Amygdala (tissue), 56 donors: Measurements from ENCODE around the gene HCLS1.
A peak's percentile ranks its signal among the peaks of the same experiment; 100 is the strongest.
"Not testable (repeated sequence)": the region's sequence is repeated elsewhere in the genome, so short reads cannot be mapped to it uniquely, and the experiment has no call there.

Experiments
- DNase-seq, 56 donors: peaks; one replicate each; lab custom pipeline; 2025; lab: John Stamatoyannopoulos, UW

The HCLS1 gene

GRCh38 chr3:121601212-121601812, 59.4 kb downstream of the HCLS1 start:
- no peak for DNase-seq

DNA sequence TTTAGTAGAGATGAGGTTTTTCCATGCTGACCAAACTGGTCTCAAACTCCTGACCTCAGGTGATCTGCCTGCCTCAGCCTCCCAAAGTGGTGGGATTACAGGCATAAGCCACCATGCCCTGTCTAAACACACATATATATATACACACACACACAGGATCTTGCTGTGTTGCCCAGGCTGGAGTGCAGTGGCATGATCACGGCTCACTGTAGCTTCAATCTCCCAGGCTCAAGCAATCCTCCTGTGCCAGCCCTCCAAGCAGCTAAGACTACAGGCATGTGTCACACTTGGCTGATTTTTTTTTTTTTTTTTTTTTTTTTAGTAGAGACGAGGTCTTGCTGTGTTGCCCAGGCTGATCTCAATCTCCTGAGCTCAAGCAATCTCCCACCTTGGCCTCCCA, 60.8 kb downstream of the HCLS1 start:
- DNase-seq = not testable (repeated sequence)

DNA sequence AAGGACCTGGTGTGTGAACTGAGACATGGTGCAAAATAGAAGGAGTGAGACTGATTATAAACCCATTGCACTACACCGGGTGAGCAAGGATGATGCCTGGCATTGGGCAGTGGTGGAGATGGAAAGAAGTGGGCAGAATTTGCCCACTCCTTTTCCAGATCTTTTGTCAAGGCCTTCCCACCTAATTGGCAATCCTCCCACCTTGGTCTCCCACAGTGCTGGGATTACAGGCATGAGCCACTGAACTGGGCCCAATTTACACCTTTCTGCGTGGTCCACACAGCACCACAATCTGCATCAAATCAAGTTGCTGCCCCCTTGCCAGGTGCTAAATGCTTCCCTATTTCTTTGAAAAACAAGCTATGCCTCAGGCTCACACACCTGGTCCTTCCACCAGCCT, 62.1 kb downstream of the HCLS1 start:
- DNase-seq = no peak

DNA sequence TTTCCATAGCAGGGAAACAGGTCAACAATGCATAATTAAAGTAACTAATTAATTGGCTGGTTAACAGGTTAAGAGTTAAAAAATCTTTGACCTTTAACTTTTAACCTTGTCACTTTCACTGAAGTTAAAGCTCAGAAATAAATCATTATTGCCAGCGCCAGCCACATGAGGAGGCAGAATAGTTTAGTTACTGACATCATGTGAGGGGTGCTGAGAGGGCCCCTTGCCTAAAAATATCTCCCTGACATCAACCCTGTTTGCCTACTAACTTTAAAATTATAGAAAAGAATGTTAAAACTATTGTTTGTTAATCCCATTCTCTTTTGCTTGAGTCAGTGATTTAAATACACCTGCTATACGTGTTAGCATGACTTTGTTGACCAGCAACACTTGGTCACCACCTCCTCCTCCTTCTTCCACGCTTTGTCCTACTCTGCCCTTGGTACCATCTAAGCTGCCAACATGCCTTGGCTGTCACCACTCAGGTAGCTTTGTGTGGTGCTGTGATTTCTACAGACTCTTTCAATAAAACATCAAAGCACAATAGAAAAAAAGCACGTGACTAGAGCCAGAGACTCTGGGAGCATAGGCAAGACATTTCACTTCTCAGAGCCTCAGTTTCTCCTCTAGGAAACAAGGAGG, 64.8 kb downstream of the HCLS1 start:
- no peak for DNase-seq

GRCh38 chr3:121594850-121595249, 65.9 kb downstream of the HCLS1 start:
- DNase-seq = no peak

- not testable (repeated sequence) for DNase-seq
Observed at GRCh38 chr3:121593806-121594205, 66.9 kb downstream of the HCLS1 start.

DNA sequence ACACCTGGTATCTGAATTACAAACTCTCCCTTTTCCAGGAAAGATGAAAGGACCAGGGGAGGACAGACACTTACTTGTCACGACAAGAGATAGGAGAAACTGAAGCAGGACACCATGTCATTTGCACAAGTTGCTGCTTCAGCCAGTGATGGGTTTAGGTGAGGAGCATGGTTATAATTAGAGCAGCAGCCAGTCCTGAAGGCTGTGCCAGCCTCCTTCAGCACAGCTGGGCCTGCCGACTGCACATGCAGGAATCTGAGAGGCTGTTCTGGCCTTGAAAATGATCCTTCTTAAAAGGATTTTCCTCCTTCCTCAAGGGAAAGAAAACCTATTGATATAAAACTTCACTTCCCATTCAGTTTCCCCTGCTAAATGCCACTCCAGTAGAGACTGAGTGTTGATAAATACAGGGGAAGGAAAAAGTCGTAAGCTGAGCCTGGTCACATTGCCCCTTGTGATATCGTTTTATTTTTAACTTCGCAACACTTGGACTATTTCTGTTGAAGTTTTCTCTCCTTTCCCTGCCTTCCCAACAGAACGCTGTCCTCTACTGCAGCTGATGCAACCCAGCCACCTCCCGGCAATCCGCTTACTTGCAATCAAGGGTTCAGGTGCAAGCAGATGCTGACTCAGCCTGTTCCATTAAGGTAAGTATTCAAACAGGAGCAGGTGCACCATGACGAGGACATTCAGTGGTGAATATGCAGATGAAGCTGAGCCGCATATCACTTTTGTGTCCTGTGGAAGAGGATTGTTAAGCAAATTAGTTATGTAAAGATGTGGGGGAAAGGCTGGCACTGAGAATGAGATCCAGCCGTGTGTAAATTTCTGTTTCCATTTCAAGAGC, 67.6 kb downstream of the HCLS1 start, which contains the start of gene FBXO40:
Gene FBXO40 (plus strand): TSS at position 524 of the 847 bp plus-strand sequence. CDS start 27,197 bp downstream, outside the sequence.
- DNase-seq = peak in 6 of 56 donors; percentile 1 to 30 (median 16)

DNA sequence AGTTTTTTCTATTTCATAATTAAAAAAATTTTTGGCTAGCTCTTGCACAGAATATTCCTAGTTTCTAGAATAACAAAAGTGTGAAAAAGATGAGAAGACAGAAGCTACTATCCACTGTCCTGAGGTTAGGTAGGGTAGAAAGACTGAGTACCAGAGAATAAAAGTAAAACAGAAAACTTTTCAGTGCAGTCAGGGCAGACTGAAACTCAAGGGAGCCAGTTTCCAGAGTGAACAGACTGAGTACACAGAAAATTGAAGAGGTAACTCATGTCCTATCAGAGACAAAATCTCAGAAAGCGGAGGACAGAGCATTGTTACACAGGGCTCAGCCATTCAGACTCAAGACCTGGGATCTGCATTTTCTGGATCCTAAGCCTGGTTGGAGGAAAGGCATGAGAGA, 76.3 kb downstream of the HCLS1 start:
- no peak for DNase-seq

DNA sequence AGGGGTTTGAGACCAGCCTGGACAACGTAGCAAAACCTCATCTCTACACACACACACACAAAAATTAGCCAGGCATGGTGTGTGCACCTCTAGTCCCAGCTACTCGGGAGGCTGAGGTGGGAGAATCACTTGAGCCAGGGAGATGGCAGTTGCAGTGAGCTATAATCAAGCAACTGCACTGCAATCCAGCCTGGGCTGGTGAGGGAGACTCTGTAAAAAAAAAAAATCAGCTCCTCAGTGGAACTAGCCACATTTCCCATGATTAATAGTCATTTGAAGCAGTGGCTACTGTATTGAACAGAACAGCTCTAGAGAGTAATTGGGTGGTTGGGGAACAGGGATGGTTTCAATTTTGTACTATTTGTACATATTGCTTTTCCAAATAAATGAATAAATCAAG, 79.0 kb downstream of the HCLS1 start:
- no peak for DNase-seq
